Measurements from ENCODE around the gene XK.
"Not testable (repeated sequence)": the region's sequence is repeated elsewhere in the genome, so short reads cannot be mapped to it uniquely, and the experiment has no call there.

Gene XK, protein sequence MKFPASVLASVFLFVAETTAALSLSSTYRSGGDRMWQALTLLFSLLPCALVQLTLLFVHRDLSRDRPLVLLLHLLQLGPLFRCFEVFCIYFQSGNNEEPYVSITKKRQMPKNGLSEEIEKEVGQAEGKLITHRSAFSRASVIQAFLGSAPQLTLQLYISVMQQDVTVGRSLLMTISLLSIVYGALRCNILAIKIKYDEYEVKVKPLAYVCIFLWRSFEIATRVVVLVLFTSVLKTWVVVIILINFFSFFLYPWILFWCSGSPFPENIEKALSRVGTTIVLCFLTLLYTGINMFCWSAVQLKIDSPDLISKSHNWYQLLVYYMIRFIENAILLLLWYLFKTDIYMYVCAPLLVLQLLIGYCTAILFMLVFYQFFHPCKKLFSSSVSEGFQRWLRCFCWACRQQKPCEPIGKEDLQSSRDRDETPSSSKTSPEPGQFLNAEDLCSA

GRCh38 chrX:37685381-37686359 is at the start of gene XK:
Gene XK (plus strand): TSS chrX:37685791. CDS start chrX:37685962, 171 bp downstream.
- no peak for DNase-seq (ENCODE audit: low spot score)

DNA sequence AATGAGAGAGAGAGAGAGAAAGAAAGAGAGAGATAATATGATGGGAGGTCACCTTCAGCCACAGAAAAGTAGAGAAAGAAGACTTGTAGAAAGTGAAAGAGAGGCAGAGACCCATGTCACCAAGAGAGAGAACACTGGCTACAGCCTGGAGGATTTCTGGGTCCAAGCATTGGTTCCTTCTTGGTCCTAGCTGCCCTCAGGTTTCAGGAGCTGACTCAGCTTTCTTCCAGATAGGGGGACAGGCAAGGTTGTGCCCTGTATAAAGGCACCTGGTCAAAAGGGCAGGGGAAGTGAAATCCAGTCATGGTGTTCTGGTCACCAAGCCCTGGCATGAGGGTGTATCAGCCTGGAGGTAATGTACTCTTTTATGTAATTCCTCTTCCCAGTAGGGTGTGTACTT is 47.5 kb upstream of the XK start:
- DNase-seq (ENCODE audit: low spot score) = no peak

DNA sequence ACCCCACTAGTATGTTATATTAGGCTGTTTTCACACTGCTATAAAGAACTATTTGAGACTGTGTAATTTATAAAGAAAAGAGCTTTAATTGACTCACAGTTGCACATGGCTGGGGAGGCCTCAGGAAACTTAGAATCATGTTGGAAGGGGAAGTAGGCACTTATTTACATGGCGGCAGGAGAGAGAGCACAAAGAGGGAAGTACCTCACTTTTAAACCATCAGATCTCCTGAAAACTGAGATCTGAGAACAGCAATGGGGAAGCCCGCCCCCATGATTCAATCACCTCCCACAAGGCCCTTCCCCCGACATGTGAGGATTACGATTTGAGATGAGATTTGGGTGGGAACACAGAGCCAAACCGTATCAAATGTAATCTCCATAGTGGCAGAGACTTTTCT is 45.4 kb upstream of the XK start:
- no peak for DNase-seq (ENCODE audit: low spot score)

DNA sequence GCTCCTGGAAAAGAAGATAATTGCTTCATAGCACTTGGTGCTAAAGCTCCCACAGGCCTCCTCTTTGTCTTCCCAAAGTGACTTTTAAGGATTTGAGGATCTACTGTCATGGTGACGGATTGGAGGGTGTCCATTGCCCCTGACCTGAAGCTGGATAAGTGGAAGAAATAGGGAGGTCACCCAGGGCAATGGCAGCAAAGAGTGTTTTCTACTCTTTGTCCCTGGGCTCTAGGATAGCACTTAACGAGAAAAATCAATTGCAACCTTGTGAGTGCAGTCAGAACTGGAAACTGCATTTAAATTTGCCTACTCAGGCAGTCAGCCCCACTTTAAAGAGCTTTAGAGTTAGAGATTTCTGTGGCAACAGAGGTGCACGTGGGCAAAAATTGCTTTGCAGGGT is 43.7 kb upstream of the XK start:
- DNase-seq (ENCODE audit: low spot score) = no peak

DNA sequence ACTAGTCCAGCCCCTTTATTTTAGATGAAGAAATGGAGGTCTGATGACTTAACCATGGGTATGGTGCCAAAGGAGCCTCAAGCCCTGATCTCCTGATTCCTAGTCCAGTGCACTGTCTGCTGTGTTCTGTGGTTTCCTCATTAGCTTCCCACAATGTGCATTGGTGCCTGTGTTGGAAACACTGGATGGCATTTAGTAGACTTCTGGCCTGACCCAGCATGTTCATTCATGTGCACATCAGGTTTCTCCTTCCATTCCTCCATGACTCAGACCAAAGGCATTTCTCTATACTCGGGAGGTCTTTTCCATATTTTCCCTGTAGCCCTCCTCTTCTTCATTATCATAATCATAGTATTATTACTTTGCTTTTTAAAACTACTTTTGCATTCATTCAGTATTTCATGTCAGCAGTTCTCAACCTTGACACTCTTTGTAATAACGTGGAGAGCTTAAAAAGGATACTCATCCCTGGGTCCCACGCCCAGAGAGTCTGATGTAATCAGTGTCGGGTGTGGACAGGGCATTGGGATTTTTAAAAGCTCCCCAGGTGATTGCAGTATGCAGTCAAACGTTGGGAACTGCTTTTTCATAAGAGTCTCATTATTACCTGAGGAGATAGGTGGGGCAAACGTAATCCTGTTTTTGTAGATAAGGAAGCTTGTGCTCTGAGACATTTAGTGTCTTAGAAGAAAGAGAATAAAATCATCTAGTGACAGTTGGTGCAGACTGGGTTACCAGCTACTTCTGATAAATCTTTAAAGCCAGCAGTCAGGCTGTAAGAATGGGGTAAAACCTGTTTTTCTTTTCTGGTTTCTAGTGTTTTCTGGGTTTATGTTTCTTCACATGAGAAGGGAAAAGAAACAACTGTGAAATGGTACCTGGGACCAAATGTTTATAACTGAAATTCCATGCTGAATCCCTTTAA is 40.9 kb upstream of the XK start:
- no peak for DNase-seq (ENCODE audit: low spot score)

GRCh38 chrX:37646254-37646653 is 39.3 kb upstream of the XK start:
- DNase-seq (ENCODE audit: low spot score) = no peak

DNA sequence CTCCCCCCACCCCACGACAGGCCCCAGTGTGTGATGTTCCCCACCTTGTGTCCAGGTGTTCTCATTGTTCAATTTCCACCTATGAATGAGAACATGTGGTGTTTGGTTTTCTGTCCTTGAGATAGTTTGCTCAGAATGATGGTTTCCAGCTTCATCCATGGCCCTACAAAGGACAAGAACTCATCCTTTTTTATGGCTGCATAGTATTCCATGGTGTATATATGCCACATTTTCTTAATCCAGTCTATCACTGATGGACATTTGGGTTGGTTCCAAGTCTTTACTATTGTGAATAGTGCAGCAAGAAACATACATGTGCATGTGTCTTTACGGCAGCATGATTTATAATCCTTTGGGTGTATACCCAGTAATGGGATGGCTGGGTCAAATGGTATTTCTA is 34.7 kb upstream of the XK start:
- DNase-seq (ENCODE audit: low spot score) = not testable (repeated sequence)

DNA sequence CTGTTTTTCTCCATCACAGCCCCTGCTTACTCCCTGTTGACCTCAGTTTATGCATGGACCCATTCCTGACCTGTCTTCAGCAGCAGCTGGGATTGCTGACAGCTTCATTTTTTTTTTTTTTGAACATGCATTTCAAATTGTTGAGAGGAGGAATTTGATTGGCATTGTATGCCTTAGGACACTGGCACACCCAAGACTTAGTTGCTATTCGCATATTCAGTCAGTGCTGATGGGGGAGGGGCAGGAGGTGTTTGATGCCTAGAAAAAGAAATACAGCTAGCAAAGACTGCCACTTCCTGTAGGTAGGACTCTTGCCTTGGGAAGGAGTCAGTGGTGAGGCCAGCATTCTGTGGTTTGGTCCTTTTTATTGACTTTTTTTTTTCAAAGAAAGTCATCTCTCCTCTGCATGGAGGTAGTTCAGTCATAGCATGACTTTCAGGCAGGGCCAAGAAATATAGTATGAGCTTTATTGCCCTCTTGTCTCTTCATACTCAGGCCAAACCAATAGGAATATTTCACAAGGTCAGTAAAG is 33.6 kb upstream of the XK start:
- DNase-seq (ENCODE audit: low spot score) = no peak

- no peak for DNase-seq (ENCODE audit: low spot score)
Measured at GRCh38 chrX:37652589-37653231, 32.9 kb upstream of the XK start.

DNA sequence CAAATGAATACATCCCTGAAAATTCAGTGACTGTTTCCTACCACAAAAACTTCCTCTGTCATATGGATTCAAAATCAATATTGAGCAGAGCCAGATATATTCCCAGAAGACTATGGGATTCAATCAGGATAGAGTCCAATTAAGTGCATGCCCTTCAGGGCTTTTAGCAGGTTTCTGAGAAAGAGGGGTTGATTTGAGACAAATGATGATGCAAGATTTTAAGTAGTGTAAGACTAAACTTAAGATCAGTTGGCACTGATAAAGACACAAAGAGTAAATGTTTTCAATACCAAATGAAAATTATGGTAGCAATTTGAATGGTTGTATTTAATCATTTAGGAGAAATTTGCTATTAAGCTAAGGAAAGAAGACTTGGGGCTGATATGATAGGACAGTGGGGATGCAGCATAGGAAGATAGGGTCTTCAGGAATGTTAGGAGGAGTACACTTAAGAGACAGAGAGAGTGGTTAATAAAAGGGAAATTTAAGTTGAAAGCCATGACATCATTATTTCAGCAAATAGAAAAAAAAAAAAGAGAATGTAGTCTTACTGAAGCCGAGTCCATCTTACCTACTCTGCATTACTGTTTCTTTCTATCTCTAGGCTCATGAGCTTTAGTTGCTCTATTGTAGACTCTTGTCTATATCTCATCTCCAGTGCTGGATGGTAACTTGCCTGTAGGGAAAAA is 32.0 kb upstream of the XK start:
- no peak for DNase-seq (ENCODE audit: low spot score)

DNA sequence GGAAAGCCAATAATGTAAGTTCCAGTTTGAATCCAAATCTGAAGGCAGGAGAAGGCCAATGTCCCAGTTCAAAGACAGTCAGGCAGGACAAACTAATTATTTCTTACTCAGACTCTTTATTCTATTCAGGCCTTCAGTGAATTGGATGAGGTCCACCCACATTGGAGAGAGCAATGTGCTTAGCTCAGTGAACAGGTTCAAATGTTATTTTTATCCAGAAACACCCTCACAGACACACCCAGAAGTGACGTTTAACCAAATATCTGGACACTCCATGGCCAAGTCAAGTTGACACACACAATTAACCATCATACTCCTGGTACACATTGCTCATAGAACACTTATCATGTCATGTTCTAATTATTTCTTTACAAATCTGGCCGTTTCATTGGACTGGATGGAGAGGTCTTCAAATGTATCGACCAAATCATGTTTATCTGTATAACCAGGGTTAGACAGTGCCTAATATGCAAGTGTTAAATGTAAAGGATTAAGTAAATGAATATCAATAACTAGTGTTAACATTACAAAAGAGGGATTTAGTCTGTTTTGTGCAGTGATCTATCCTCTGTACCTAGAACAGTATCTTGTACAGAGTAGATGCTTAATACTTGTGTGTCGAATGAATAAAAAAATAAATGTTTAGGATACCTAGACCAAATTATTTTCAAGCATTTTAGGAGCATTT is 27.1 kb upstream of the XK start:
- DNase-seq (ENCODE audit: low spot score) = no peak

GRCh38 chrX:37659047-37659446 is 26.5 kb upstream of the XK start:
- DNase-seq (ENCODE audit: low spot score) = no peak

DNA sequence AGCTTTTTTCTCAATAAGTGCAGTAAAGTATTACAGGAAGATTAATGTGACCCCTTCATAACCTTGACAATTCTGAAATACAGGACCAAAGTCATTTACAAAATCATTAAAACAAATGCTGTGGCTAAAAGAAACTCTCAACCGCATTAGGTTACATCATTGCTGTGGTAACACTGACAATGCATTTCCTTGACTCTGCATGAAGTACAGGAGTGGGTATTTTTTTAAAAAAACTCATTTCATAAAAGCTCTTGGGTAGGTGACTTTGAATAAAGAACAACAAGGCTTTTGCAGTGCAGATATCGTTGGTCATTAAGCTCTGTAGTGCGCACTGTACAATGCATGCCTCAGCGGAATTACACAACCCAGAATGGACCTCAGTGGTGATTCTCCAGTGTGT is 23.4 kb upstream of the XK start:
- no peak for DNase-seq (ENCODE audit: low spot score)

DNA sequence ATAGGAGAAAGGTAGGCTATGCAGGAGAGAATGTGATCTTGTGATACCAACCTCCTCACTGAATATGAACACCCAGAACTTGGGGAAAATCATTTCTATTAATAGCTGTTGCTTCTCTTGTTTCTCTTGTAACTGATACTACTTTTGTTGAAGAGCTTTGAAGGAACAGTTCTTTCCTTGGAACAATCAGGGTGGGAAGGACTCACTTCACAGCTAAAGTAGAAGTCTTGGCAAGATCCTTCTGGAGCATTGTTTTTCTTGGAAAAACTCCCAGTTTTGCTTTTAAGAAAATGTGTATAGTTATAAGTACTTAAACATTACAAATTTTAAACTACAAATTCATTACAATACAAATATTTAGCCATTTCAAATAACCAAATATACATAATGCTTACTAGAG is 19.1 kb upstream of the XK start:
- DNase-seq (ENCODE audit: low spot score) = no peak

- no peak for DNase-seq (ENCODE audit: low spot score)
Measured at GRCh38 chrX:37667141-37667540, 18.4 kb upstream of the XK start.

DNA sequence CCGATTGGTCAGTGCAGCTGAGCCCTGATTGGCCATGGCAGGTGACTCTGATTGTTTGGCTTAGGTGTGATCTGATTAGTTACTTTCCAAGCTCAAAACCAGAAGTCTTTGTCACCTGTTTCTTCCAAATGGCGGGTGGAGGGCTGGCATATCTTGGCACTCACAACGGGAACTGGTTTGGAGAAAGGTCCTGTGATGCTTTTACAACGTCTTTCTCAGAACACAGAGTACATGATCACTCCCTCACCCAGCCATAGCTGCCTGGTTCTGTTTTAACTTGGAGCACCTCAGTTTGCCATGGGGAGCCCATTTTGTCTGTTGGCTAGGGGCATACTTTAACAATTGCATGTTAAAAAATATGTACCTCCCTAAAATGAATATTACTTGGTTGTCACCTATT is 13.0 kb upstream of the XK start:
- no peak for DNase-seq (ENCODE audit: low spot score)

DNA sequence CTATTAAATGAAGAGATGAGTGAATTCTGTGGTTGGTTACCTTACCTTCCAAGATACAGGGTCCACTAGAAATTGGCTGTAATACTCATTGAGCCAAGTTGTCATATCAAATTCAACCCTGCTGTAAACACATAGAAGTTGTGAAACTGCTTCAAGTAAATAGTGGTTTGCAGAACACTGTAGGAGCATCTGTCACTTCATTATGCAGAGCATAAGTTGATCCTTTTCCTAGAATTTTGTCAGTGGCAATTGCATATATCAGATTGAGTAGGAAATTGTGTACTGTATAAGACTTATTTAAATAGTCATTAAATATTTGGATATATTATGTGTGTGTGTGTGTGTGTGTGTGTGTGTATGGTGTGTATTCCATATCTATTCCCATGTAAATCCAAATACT is 8.8 kb upstream of the XK start:
- DNase-seq (ENCODE audit: low spot score) = no peak

GRCh38 chrX:37677243-37677642 is 8.3 kb upstream of the XK start:
- no peak for DNase-seq (ENCODE audit: low spot score)

- DNase-seq (ENCODE audit: low spot score) = no peak
Measured at GRCh38 chrX:37677765-37678164, 7.8 kb upstream of the XK start.

DNA sequence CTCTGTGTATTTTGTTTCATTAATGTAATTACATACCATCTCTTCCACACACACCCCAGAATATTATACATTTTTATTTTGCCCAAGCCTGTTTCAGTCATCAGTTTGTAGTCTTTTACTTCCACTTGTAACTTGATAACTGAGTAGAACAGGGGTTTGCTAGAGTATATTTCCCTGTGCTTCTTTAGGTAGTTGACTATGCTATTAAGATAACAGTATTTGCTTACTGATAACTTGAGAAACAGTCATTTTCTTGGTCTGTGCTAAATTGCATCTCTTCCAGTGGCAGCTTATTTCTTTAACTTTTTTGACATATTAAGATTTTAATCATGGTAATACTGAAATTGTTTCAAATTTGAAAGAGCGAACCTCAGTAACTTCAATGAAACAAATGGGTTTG is 7.0 kb upstream of the XK start:
- DNase-seq (ENCODE audit: low spot score) = no peak
